HEK293 (cell line): Measurements from ENCODE around the gene ZNF385C.

Experiments used
- CTCF ChIA-PET: fragments of 350-600 bp; formaldehyde crosslinking; extraction: SDS; loops from one replicate; lab custom pipeline; 2021; ENCODE audit warnings: antibody characterized with exemption; lab: Yijun Ruan, JAX
- POLR2A ChIA-PET: fragments of 300-600 bp; formaldehyde crosslinking; extraction: SDS; loops from one replicate; lab custom pipeline; 2020; ENCODE audit warnings: antibody characterized with exemption, inconsistent platforms; lab: Yijun Ruan, JAX
- H3K27ac ChIP-seq: fragments of 200-500 bp; sonication (Bioruptor generic); 2 replicates; pipeline ENCODE4 v1.5.1; 2014; ENCODE audit warnings: low read depth, low read length, control low read depth, inconsistent platforms; ENCODE audit errors: extremely low read depth
- H3K36me3 ChIP-seq, 2 experiments: fragments of 200-500 bp in 1 of 2; sonication (Bioruptor generic) in 1 of 2; 1 replicate in 1 of 2; 2 replicates in 1 of 2; pipeline ENCODE4 v1.5.1; 2014 to 2017; ENCODE audit warnings: inconsistent platforms in 2 of 2, low read length in 2 of 2; ENCODE audit not compliant: control insufficient read depth in 2 of 2, insufficient read depth in 1 of 2
- H3K4me1 ChIP-seq: fragments of 200-500 bp; sonication (Bioruptor generic); 2 replicates; pipeline ENCODE4 v1.5.1; 2014; ENCODE audit warnings: mild to moderate bottlenecking, low read length, inconsistent platforms; ENCODE audit not compliant: control insufficient read depth, insufficient read depth
- H3K4me3 ChIP-seq: 2 replicates; pipeline ENCODE4 v1.5.1; 2011; ENCODE audit warnings: low read depth, mild to moderate bottlenecking, control low read depth, low read length, moderate library complexity
- H3K9me3 ChIP-seq: fragments of 200-500 bp; sonication (Bioruptor generic); 2 replicates; pipeline ENCODE4 v1.5.1; 2014; ENCODE audit warnings: low read depth, low read length, inconsistent platforms; ENCODE audit not compliant: control insufficient read depth, insufficient read depth
- BCL11A ChIP-seq: fragments of 450-650 bp; formaldehyde crosslinking; IDR thresholded peaks from 2 replicates; pipeline ENCODE4 v1.5.1; 2016; ENCODE audit warnings: low read depth, missing biosample characterization, missing genetic modification characterization
- HOXC10 ChIP-seq: sonication (generic); formaldehyde crosslinking; IDR thresholded peaks from 2 replicates; pipeline ENCODE4 v1.8.1; 2023; ENCODE audit warnings: mild to moderate bottlenecking, missing genetic modification reagents
- HOXD13 ChIP-seq: sonication (generic); formaldehyde crosslinking; IDR thresholded peaks from 2 replicates; pipeline ENCODE4 v1.8.0; 2022; ENCODE audit warnings: missing genetic modification reagents, borderline replicate concordance
- KLF10 ChIP-seq: fragments of 450-650 bp; IDR thresholded peaks from 2 replicates; pipeline ENCODE4 v1.5.1; 2018; ENCODE audit warnings: missing biosample characterization, mild to moderate bottlenecking, missing genetic modification characterization
- KLF7 ChIP-seq: fragments of 450-650 bp; formaldehyde crosslinking; IDR thresholded peaks from 2 replicates; pipeline ENCODE4 v1.5.1; 2016; ENCODE audit warnings: missing biosample characterization, missing genetic modification characterization, borderline replicate concordance
- KLF8 ChIP-seq: fragments of 450-650 bp; formaldehyde crosslinking; IDR thresholded peaks from 2 replicates; pipeline ENCODE4 v1.5.1; 2016; ENCODE audit warnings: missing biosample characterization, missing genetic modification characterization
- PRDM1 ChIP-seq: fragments of 450-650 bp; formaldehyde crosslinking; IDR thresholded peaks from 2 replicates; pipeline ENCODE4; 2016; ENCODE audit warnings: missing biosample characterization, missing genetic modification characterization
- RBAK ChIP-seq: fragments of 450-650 bp; formaldehyde crosslinking; IDR thresholded peaks from 2 replicates; pipeline ENCODE4 v1.5.1; 2016; ENCODE audit warnings: missing biosample characterization, missing genetic modification characterization
- SALL2 ChIP-seq: fragments of 450-650 bp; formaldehyde crosslinking; IDR thresholded peaks from 2 replicates; pipeline ENCODE4 v1.5.0; 2017; ENCODE audit warnings: missing biosample characterization, mild to moderate bottlenecking, missing genetic modification characterization, borderline replicate concordance
- SCRT1 ChIP-seq: fragments of 450-650 bp; formaldehyde crosslinking; IDR thresholded peaks from 2 replicates; pipeline ENCODE4 v1.5.1; 2016; ENCODE audit warnings: missing biosample characterization, missing genetic modification characterization, borderline replicate concordance
- ZBTB17 ChIP-seq: fragments of 450-650 bp; formaldehyde crosslinking; IDR thresholded peaks from 2 replicates; pipeline ENCODE4 v1.5.1; 2016; ENCODE audit warnings: missing biosample characterization, missing genetic modification characterization
- ZBTB7A ChIP-seq: fragments of 450-650 bp; formaldehyde crosslinking; IDR thresholded peaks from 2 replicates; pipeline ENCODE4 v1.5.1; 2016; ENCODE audit warnings: low read depth, missing biosample characterization, missing genetic modification characterization
- ZNF112 ChIP-seq: fragments of 450-650 bp; formaldehyde crosslinking; IDR thresholded peaks from 2 replicates; pipeline ENCODE4 v1.5.0; 2017; ENCODE audit warnings: missing biosample characterization, missing genetic modification characterization
- ZNF138 ChIP-seq: fragments of 450-650 bp; formaldehyde crosslinking; IDR thresholded peaks from 2 replicates; pipeline ENCODE4 v1.5.1; 2016; ENCODE audit warnings: missing biosample characterization, missing genetic modification characterization, borderline replicate concordance
- ZNF211 ChIP-seq: fragments of 450-650 bp; formaldehyde crosslinking; IDR thresholded peaks from 2 replicates; pipeline ENCODE4 v1.5.1; 2016; ENCODE audit warnings: low read depth, missing biosample characterization, missing genetic modification characterization
- ZNF223 ChIP-seq: fragments of 450-650 bp; formaldehyde crosslinking; IDR thresholded peaks from 2 replicates; pipeline ENCODE4 v1.5.1; 2016; ENCODE audit warnings: missing biosample characterization, missing genetic modification characterization
- ZNF292 ChIP-seq: fragments of 450-650 bp; formaldehyde crosslinking; IDR thresholded peaks from 2 replicates; pipeline ENCODE4 v1.5.1; 2016; ENCODE audit warnings: low read depth, missing biosample characterization, missing genetic modification characterization, borderline replicate concordance
- ZNF335 ChIP-seq: fragments of 450-650 bp; formaldehyde crosslinking; conservative IDR thresholded peaks from 2 replicates; pipeline ENCODE4 v1.5.1; 2016; ENCODE audit warnings: missing biosample characterization, missing genetic modification characterization
- ZNF529 ChIP-seq: fragments of 450-650 bp; formaldehyde crosslinking; IDR thresholded peaks from 2 replicates; pipeline ENCODE4 v1.5.1; 2017; ENCODE audit warnings: missing genetic modification characterization, missing biosample characterization; ENCODE audit not compliant: insufficient replicate concordance
- ZNF629 ChIP-seq: fragments of 450-650 bp; formaldehyde crosslinking; IDR thresholded peaks from 2 replicates; pipeline ENCODE4 v1.5.1; 2017; ENCODE audit warnings: missing biosample characterization, missing genetic modification characterization
- TF ChIP-seq, protein P1 (sequence below): fragments of 450-650 bp; formaldehyde crosslinking; IDR thresholded peaks from 2 replicates; pipeline ENCODE4 v1.5.1; 2016; ENCODE audit warnings: missing biosample characterization, missing genetic modification characterization
- TF ChIP-seq, protein P2 (sequence below): fragments of 450-650 bp; formaldehyde crosslinking; IDR thresholded peaks from 2 replicates; pipeline ENCODE4 v1.5.1; 2016; ENCODE audit warnings: missing biosample characterization, missing genetic modification characterization
- TF ChIP-seq, protein P3 (sequence below): fragments of 450-650 bp; formaldehyde crosslinking; IDR thresholded peaks from 2 replicates; pipeline ENCODE4 v1.5.1; 2016; ENCODE audit warnings: missing biosample characterization, missing genetic modification characterization
- TF ChIP-seq, protein P4 (sequence below): fragments of 450-650 bp; IDR thresholded peaks from 2 replicates; pipeline ENCODE4 v1.5.1; 2018; ENCODE audit warnings: missing biosample characterization, mild to moderate bottlenecking, missing genetic modification characterization
- TF ChIP-seq, protein P5 (sequence below): fragments of 450-650 bp; formaldehyde crosslinking; IDR thresholded peaks from 2 replicates; pipeline ENCODE4 v1.5.1; 2016; ENCODE audit warnings: missing biosample characterization, missing genetic modification characterization
- TF ChIP-seq, protein P6 (sequence below): fragments of 450-650 bp; formaldehyde crosslinking; optimal IDR thresholded peaks from 2 replicates; pipeline ENCODE3; 2016; ENCODE audit warnings: missing biosample characterization, mild to moderate bottlenecking, missing genetic modification characterization

ZNF385C gene

DNA sequence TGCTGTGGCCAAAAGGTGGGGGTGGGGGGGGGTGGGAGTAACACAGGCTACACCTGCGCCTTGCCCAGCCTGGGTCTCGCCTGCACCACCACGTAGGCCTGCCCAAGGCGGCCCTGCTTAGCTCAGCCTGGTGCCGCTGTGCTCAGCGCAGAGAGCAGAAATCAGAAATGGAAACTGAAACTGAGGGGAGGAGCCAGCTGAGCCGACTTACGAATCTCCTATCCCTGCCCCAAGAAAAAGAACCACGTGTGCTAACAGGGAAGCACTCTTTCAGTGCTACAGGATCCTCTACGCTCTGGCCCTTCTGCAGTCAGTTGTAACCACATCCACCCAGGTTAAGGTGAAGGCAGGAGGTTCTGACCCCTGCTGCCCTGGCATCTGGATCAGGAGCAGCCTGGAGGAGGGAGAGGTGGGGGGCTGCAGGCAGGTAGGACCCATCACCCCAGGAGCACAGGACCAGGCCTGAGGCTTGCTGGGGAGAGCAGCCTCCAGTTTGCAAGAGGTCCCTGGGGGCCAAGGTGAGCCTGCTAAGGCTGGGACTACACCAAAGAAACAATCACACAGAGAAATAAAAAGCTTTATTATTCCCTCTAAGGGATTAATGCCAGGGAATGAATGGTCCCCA lies 14.4 kb upstream of the ZNF385C start, which contains the start of gene DHX58:
DHX58 (minus strand) TSS at position 163 of the 625 bp plus-strand sequence. CDS start 822 bp downstream, outside the sequence.
- Histone ChIP-seq H3K9me3 (no peaks in the 10 kb centered on the region), H3K27ac (no peak within 1 kb of the TSS), H3K4me3 (no peak within 1 kb of the TSS)
- ChIA-PET CTCF (interaction anchor here (0.5 to 17.1 kb wide), 11 partner anchors 9 to 418 kb away, joined by 3 to 260 read pairs (median 3); partner anchors contain the start of genes DNAJC7 and NKIRAS2), POLR2A (interaction anchor here (1.3 to 1.8 kb wide), 2 partner anchors 9 to 86 kb away, joined by 4 read pairs; no protein-coding TSS in a partner anchor)
- TF ChIP-seq ZNF335 (tag by site-specific recombination) (peak; percentile 59), RBAK (tag by site-specific recombination) (no peak), KLF10 (tag by site-specific recombination) (no peak), ZBTB7A (tag by site-specific recombination) (no peak), BCL11A (tag by site-specific recombination) (no peak), HOXC10 (CRISPR knock-in tag) (no peak), SCRT1 (tag by site-specific recombination) (no peak), ZNF629 (no peak), ZNF112 (tag by site-specific recombination) (no peak), ZNF529 (tag by site-specific recombination) (no peak), KLF8 (tag by site-specific recombination) (no peak), KLF7 (no peak), ZNF138 (tag by site-specific recombination) (no peak), PRDM1 (tag by site-specific recombination) (no peak), ZBTB17 (tag by site-specific recombination) (peak; percentile 73), ZNF211 (tag by site-specific recombination) (no peak), ZNF223 (tag by site-specific recombination) (0 out of 2 replicates have a peak, but pooled peaks have one; percentile 39), ZNF292 (tag by site-specific recombination) (no peak), SALL2 (tag by site-specific recombination) (no peak), HOXD13 (CRISPR knock-in tag) (no peak)
- TF ChIP-seq, protein P1, sequence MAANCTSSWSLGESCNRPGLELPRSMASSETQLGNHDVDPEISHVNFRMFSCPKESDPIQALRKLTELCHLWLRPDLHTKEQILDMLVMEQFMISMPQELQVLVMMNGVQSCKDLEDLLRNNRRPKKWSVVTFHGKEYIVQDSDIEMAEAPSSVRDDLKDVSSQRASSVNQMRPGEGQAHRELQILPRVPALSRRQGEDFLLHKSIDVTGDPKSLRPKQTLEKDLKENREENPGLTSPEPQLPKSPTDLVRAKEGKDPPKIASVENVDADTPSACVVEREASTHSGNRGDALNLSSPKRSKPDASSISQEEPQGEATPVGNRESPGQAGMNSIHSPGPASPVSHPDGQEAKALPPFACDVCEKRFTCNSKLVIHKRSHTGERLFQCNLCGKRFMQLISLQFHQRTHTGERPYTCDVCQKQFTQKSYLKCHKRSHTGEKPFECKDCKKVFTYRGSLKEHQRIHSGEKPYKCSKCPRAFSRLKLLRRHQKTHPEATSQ (tag by site-specific recombination), result no peak
- TF ChIP-seq, protein P2, sequence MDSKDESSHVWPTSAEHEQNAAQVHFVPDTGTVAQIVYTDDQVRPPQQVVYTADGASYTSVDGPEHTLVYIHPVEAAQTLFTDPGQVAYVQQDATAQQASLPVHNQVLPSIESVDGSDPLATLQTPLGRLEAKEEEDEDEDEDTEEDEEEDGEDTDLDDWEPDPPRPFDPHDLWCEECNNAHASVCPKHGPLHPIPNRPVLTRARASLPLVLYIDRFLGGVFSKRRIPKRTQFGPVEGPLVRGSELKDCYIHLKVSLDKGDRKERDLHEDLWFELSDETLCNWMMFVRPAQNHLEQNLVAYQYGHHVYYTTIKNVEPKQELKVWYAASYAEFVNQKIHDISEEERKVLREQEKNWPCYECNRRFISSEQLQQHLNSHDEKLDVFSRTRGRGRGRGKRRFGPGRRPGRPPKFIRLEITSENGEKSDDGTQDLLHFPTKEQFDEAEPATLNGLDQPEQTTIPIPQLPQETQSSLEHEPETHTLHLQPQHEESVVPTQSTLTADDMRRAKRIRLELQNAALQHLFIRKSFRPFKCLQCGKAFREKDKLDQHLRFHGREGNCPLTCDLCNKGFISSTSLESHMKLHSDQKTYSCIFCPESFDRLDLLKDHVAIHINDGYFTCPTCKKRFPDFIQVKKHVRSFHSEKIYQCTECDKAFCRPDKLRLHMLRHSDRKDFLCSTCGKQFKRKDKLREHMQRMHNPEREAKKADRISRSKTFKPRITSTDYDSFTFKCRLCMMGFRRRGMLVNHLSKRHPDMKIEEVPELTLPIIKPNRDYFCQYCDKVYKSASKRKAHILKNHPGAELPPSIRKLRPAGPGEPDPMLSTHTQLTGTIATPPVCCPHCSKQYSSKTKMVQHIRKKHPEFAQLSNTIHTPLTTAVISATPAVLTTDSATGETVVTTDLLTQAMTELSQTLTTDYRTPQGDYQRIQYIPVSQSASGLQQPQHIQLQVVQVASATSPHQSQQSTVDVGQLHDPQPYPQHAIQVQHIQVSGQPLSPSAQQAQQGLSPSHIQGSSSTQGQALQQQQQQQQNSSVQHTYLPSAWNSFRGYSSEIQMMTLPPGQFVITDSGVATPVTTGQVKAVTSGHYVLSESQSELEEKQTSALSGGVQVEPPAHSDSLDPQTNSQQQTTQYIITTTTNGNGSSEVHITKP, result peak; percentile 49
- TF ChIP-seq, protein P3, sequence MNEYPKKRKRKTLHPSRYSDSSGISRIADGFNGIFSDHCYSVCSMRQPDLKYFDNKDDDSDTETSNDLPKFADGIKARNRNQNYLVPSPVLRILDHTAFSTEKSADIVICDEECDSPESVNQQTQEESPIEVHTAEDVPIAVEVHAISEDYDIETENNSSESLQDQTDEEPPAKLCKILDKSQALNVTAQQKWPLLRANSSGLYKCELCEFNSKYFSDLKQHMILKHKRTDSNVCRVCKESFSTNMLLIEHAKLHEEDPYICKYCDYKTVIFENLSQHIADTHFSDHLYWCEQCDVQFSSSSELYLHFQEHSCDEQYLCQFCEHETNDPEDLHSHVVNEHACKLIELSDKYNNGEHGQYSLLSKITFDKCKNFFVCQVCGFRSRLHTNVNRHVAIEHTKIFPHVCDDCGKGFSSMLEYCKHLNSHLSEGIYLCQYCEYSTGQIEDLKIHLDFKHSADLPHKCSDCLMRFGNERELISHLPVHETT (tag by site-specific recombination), result no peak
- TF ChIP-seq, protein P4, sequence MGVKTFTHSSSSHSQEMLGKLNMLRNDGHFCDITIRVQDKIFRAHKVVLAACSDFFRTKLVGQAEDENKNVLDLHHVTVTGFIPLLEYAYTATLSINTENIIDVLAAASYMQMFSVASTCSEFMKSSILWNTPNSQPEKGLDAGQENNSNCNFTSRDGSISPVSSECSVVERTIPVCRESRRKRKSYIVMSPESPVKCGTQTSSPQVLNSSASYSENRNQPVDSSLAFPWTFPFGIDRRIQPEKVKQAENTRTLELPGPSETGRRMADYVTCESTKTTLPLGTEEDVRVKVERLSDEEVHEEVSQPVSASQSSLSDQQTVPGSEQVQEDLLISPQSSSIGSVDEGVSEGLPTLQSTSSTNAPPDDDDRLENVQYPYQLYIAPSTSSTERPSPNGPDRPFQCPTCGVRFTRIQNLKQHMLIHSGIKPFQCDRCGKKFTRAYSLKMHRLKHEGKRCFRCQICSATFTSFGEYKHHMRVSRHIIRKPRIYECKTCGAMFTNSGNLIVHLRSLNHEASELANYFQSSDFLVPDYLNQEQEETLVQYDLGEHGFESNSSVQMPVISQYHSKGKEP, result no peak
- TF ChIP-seq, protein P5, sequence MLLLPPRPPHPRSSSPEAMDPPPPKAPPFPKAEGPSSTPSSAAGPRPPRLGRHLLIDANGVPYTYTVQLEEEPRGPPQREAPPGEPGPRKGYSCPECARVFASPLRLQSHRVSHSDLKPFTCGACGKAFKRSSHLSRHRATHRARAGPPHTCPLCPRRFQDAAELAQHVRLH (tag by site-specific recombination), result no peak
- TF ChIP-seq, protein P6, sequence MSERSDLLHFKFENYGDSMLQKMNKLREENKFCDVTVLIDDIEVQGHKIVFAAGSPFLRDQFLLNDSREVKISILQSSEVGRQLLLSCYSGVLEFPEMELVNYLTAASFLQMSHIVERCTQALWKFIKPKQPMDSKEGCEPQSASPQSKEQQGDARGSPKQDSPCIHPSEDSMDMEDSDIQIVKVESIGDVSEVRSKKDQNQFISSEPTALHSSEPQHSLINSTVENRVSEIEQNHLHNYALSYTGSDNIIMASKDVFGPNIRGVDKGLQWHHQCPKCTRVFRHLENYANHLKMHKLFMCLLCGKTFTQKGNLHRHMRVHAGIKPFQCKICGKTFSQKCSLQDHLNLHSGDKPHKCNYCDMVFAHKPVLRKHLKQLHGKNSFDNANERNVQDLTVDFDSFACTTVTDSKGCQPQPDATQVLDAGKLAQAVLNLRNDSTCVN (tag by site-specific recombination), result no peak
- TF ChIP-seq, all 188 proteins: peak for 4
- Histone ChIP-seq H3K4me1 (peaks cover 4% of the 10 kb centered on the region; the same call in 1 of the 2 replicates), H3K36me3 (peaks cover 5 to 46% of the 10 kb centered on the region in 2 experiments; a peak in 2 of 3 replicates)
